Suprapubic skin (tissue), 4 donors: ENCODE data around the gene IL6. TPM values are rescaled to one million over a fixed set of nuclear protein-coding genes. Genes with fewer than 3 reads are reported as not detected.
"Not testable (repeated sequence)": the region's sequence is repeated elsewhere in the genome, so short reads cannot be mapped to it uniquely, and the experiment has no call there.

Experiments
- DNase-seq, 2 donors: peaks; one replicate each; pipeline ENCODE4 v3.0.0-alpha.2; 2019; ENCODE audit warnings: low spot score in 2 of 2
- H3K27ac ChIP-seq: fragments of 200-600 bp; sonication (generic); one replicate; pipeline ENCODE4 v1.5.1; 2019
- H3K27me3 ChIP-seq: fragments of 200-600 bp; sonication (generic); one replicate; pipeline ENCODE4 v1.5.1; 2019
- H3K36me3 ChIP-seq: fragments of 200-600 bp; sonication (generic); one replicate; pipeline ENCODE4 v1.5.1; 2019
- H3K4me1 ChIP-seq: fragments of 200-600 bp; sonication (generic); one replicate; pipeline ENCODE4 v1.5.1; 2019
- H3K4me3 ChIP-seq: fragments of 200-600 bp; sonication (generic); one replicate; pipeline ENCODE4 v1.5.1; 2019; ENCODE audit warnings: mild to moderate bottlenecking
- H3K9me3 ChIP-seq: fragments of 200-600 bp; sonication (generic); one replicate; pipeline ENCODE4 v1.5.1; 2019
- EP300 ChIP-seq: sonication (generic); formaldehyde crosslinking; IDR thresholded peaks from one replicate; pipeline ENCODE4 v1.6.1; 2017; ENCODE audit warnings: antibody characterized with exemption
- POLR2A ChIP-seq, 2 donors: fragments of 450-650 bp; IDR thresholded peaks; one replicate each; pipeline ENCODE4 v1.6.1; 2017; ENCODE audit warnings: antibody characterized with exemption in 2 of 2, mild to moderate bottlenecking in 2 of 2, moderate library complexity in 2 of 2
- POLR2AphosphoS5 ChIP-seq, 3 donors: sonication (generic); formaldehyde crosslinking; IDR thresholded peaks; one replicate each; pipeline ENCODE4 v1.6.1; 2017; ENCODE audit warnings: antibody characterized with exemption in 3 of 3
- WGBS: methylation state at CpG from one replicate; pipeline ENCODE4 v1.1.5; 2018; 5-methylcytosine and 5-hydroxymethylcytosine counted together
- total RNA-seq, 4 donors: library from RNA; depleted of rRNA; stranded (reverse); fragments of >200 nt; gene quantifications; one replicate each; pipeline ENCODE4 v1.1.0, GENCODE V29; 2016
- TF ChIP-seq, protein P1 (sequence below), 2 donors: fragments of 200-600 bp in 1 of 2; fragments of 450-650 bp in 1 of 2; sonication (generic) in 1 of 2; IDR thresholded peaks; one replicate each; pipeline ENCODE4 v1.5.1; 2016 to 2019; ENCODE audit warnings: antibody characterized with exemption in 2 of 2, mild to moderate bottlenecking in 1 of 2, moderate library complexity in 1 of 2

The IL6 gene
- total RNA-seq, 4 donors from 2014 or later, result 0.80 to 36.0 (median 6.4) TPM; not detected in 1

DNA sequence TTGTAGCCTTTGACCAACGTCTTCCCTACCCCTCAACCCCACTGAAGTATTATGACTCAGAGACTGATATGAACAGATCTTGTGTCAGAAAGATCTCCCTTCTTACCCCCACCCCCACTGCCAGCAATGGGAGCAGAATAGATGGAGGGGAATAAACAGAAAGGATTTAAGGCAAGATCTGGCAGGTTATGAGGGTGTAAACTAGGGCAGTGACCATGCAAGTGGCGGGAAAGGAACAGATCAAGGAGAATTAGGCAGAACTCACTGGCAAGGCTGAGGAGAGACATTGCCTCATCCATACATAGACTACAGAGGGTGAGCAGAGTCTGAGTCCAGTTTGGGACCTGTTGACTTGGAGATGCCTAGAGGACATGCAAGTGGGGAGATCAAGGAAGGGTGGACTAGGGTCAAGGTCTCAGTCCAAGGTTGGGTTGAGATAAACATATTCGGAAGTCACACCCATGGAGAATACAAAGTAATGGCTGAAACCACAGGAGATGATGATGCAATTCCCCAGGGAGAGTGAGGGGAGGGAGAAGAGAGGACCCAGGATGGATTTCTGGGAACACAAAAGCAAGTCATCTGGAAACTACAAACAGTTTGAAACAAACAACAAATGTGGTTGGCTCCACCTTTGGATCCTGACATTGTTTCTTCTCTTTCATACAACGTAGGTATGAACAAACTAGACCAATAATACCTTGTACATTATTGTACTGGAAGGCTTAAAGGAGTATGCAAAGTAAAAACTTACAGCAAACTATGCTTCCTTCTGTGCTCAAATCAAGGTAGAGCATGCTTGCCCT is 44.9 kb upstream of the IL6 start:
- Histone ChIP-seq H3K27ac (no peak overlapping the region), H3K4me3 (no peak overlapping the region), H3K27me3 (peaks cover 6% of the 10 kb centered on the region), H3K36me3 (no peaks in the 10 kb centered on the region), H3K9me3 (no peaks in the 10 kb centered on the region), H3K4me1 (no peaks in the 10 kb centered on the region)
- WGBS, result 84% methylated on average over 4 of the region's 4 CpGs
- DNase-seq, result no peak
- TF ChIP-seq POLR2A (IDR thresholded peaks at IDR 0.05) (no peak), POLR2AphosphoS5 (IDR thresholded peaks at IDR 0.05) (no peak), EP300 (no peak)
- TF ChIP-seq, protein P1, sequence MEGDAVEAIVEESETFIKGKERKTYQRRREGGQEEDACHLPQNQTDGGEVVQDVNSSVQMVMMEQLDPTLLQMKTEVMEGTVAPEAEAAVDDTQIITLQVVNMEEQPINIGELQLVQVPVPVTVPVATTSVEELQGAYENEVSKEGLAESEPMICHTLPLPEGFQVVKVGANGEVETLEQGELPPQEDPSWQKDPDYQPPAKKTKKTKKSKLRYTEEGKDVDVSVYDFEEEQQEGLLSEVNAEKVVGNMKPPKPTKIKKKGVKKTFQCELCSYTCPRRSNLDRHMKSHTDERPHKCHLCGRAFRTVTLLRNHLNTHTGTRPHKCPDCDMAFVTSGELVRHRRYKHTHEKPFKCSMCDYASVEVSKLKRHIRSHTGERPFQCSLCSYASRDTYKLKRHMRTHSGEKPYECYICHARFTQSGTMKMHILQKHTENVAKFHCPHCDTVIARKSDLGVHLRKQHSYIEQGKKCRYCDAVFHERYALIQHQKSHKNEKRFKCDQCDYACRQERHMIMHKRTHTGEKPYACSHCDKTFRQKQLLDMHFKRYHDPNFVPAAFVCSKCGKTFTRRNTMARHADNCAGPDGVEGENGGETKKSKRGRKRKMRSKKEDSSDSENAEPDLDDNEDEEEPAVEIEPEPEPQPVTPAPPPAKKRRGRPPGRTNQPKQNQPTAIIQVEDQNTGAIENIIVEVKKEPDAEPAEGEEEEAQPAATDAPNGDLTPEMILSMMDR (IDR thresholded peaks at IDR 0.05), result no peak

- no peaks in the 10 kb centered on the region for H3K9me3 ChIP-seq
- no peak overlapping the region for H3K4me3 ChIP-seq
- no peak for DNase-seq
- TF ChIP-seq, protein P1 (IDR thresholded peaks at IDR 0.05), result no peak
- TF ChIP-seq POLR2A (IDR thresholded peaks at IDR 0.05) (no peak), POLR2AphosphoS5 (IDR thresholded peaks at IDR 0.05) (no peak), EP300 (no peak)
- peaks cover 6% of the 10 kb centered on the region for H3K27me3 ChIP-seq
- no peaks in the 10 kb centered on the region for H3K4me1 ChIP-seq
- H3K27ac ChIP-seq, result no peak overlapping the region
- 80% methylated on average over 2 of the region's 2 CpGs for WGBS
- no peaks in the 10 kb centered on the region for H3K36me3 ChIP-seq
Measured at GRCh38 chr7:22683379-22683778, 43.6 kb upstream of the IL6 start.

DNA sequence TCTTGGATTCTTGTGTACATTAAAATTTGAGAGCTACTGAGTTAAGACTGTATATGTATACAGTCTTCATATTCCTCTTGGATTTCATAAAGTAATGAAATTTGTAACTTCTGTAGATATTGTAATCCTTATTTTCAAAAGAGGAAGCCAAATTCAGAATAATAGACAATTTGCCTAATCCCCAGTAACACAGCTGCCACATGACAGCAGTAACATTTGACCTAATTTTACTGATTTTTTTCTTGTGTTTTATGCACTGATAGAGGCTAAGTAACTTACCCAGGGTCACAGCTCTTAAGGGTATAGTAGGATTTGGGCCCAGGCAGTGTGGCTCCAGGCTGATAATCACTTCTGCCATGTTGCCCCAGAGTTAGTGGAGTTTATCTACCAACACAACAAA is 40.4 kb upstream of the IL6 start:
- no peaks in the 10 kb centered on the region for H3K27me3 ChIP-seq
- no peak overlapping the region for H3K27ac ChIP-seq

DNA sequence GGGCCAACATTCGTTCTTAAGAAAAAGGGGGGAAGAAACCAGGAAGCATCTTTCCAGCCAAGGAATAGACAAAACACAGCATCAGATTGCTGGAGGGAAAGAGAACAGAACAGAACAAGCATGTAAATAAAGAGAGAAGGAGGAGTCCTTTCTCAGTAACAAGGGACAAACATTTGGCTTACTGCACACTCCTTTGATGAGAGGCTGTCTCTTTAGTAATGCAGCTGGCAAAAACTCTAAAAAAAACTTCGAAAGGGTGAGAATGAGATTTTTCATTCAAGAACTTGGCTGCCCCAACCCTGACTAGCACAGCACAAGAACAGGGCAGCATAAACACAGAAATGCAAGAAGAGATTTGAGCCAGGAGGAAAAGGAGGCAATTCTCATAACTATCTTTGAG is 38.9 kb upstream of the IL6 start:
- H3K27ac ChIP-seq, result no peak overlapping the region
- TF ChIP-seq POLR2AphosphoS5 (IDR thresholded peaks at IDR 0.05) (no peak), EP300 (no peak), POLR2A (IDR thresholded peaks at IDR 0.05) (no peak)
- TF ChIP-seq, protein P1 (IDR thresholded peaks at IDR 0.05), result no peak
- 24% methylated on average over 2 of the region's 2 CpGs for WGBS
- DNase-seq, result no peak
- no peaks in the 10 kb centered on the region for H3K36me3 ChIP-seq
- no peak overlapping the region for H3K4me3 ChIP-seq
- peaks cover 3% of the 10 kb centered on the region for H3K4me1 ChIP-seq
- no peaks in the 10 kb centered on the region for H3K9me3 ChIP-seq
- H3K27me3 ChIP-seq, result no peaks in the 10 kb centered on the region

More for the DNA sequence above, 40.4 kb upstream of the IL6 start:
- no peaks in the 10 kb centered on the region for H3K36me3 ChIP-seq
- peaks cover 3% of the 10 kb centered on the region for H3K4me1 ChIP-seq
- H3K4me3 ChIP-seq, result no peak overlapping the region
- TF ChIP-seq POLR2A (IDR thresholded peaks at IDR 0.05), result no peak
- no peak for TF ChIP-seq EP300
- TF ChIP-seq, protein P1 (IDR thresholded peaks at IDR 0.05), result no peak
- no peak for TF ChIP-seq POLR2AphosphoS5 (IDR thresholded peaks at IDR 0.05)
- H3K9me3 ChIP-seq, result no peaks in the 10 kb centered on the region
- DNase-seq, result no peak

- not testable (repeated sequence) for H3K9me3 ChIP-seq, H3K4me3 ChIP-seq, H3K4me1 ChIP-seq, H3K27ac ChIP-seq, H3K27me3 ChIP-seq, H3K36me3 ChIP-seq, DNase-seq
- 90% methylated on average over 8 of the region's 8 CpGs for WGBS
Measured at GRCh38 chr7:22688934-22689333, 38.1 kb upstream of the IL6 start.
